Measurements from ENCODE around the gene P2RY6.

DNA sequence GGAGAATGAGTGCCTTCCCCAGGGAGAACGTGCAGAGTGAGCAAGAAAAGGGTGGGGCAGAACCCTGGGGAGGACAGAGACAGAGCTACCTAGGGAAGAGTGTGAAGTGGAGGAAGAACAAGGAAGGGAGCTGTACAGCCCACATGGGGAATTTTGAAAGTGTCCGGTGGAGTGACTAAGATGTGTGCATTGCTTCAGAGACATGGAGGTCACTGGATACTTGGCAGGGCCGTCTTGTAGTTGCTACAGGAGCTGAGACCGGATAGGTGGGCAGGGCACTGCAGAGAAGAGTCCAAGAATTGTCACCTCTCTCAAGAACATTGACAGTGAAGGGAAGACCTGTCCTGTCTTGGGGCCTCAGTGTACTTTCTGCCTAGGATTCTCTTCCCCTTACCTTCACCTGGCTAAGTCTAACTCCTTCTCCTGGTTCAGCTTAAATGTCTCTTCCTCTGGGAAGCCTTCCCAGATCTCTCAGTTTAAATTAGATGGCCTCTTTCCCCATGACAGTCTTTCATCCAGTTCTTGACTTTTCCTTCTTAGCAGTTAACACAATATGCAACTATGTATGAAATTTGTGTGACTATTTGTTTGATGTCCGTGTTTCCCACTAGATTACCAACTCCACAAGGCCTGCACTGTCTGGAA, 9.2 kb upstream of the P2RY6 start:
- no peak for TF ChIP-seq POLR2A (IDR thresholded peaks at IDR 0.05)
- TF ChIP-seq, protein P1, sequence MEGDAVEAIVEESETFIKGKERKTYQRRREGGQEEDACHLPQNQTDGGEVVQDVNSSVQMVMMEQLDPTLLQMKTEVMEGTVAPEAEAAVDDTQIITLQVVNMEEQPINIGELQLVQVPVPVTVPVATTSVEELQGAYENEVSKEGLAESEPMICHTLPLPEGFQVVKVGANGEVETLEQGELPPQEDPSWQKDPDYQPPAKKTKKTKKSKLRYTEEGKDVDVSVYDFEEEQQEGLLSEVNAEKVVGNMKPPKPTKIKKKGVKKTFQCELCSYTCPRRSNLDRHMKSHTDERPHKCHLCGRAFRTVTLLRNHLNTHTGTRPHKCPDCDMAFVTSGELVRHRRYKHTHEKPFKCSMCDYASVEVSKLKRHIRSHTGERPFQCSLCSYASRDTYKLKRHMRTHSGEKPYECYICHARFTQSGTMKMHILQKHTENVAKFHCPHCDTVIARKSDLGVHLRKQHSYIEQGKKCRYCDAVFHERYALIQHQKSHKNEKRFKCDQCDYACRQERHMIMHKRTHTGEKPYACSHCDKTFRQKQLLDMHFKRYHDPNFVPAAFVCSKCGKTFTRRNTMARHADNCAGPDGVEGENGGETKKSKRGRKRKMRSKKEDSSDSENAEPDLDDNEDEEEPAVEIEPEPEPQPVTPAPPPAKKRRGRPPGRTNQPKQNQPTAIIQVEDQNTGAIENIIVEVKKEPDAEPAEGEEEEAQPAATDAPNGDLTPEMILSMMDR (IDR thresholded peaks at IDR 0.05 in 4 of 5, conservative IDR thresholded peaks at IDR 0.05 in 1 of 5): no peak
